Loucy (cell line): Measurements from ENCODE around the gene SHLD1.

Experiments used
- H2AFZ ChIP-seq: fragments of 200-600 bp; sonication (generic); 2 replicates; pipeline ENCODE4 v1.6.0; 2016; ENCODE audit warnings: antibody characterized with exemption, mild to moderate bottlenecking, low read length, moderate library complexity
- H3F3A ChIP-seq: fragments of 200-600 bp; 2 replicates; pipeline ENCODE4 v1.6.0; 2016; ENCODE audit warnings: antibody characterized with exemption, low read depth, mild to moderate bottlenecking
- H3K27me3 ChIP-seq: fragments of 200-600 bp; sonication (generic); 2 replicates; pipeline ENCODE4 v1.6.1; 2014; ENCODE audit warnings: low read length, mild to moderate bottlenecking; ENCODE audit not compliant: insufficient read depth, poor library complexity, severe bottlenecking
- H3K36me3 ChIP-seq: fragments of 200-600 bp; sonication (generic); 2 replicates; pipeline ENCODE4 v1.6.1; 2016; ENCODE audit warnings: low read length; ENCODE audit not compliant: insufficient read depth
- H3K4me1 ChIP-seq: fragments of 200-600 bp; sonication (generic); 2 replicates; pipeline ENCODE4 v1.5.1; 2014; ENCODE audit warnings: low read length, mild to moderate bottlenecking; ENCODE audit not compliant: insufficient read depth, poor library complexity, severe bottlenecking
- H3K4me2 ChIP-seq: fragments of 200-600 bp; sonication (generic); 2 replicates; pipeline ENCODE4 v1.6.0; 2014; ENCODE audit warnings: antibody characterized with exemption, low read length, low read depth, mild to moderate bottlenecking; ENCODE audit not compliant: poor library complexity, severe bottlenecking
- H3K4me3 ChIP-seq: fragments of 200-600 bp; sonication (generic); 2 replicates; pipeline ENCODE4 v1.5.1; 2014; ENCODE audit warnings: low read length, mild to moderate bottlenecking, mixed read lengths; ENCODE audit not compliant: poor library complexity, severe bottlenecking
- H3K79me2 ChIP-seq: fragments of 200-600 bp; sonication (generic); 2 replicates; pipeline ENCODE4 v1.6.1; 2014; ENCODE audit warnings: low read length; ENCODE audit not compliant: insufficient read depth
- H3K9ac ChIP-seq: fragments of 200-600 bp; sonication (generic); 2 replicates; pipeline ENCODE4 v1.6.0; 2014; ENCODE audit warnings: mild to moderate bottlenecking, low read depth, low read length, moderate library complexity; ENCODE audit not compliant: poor library complexity, severe bottlenecking
- H3K9me2 ChIP-seq: fragments of 200-600 bp; sonication (generic); replicated peaks from 2 replicates; pipeline ENCODE4 v1.6.1; 2016; ENCODE audit warnings: low read depth, low read length, mixed read lengths
- H3K9me3 ChIP-seq: fragments of 200-600 bp; sonication (generic); 2 replicates; pipeline ENCODE4 v1.6.1; 2014; ENCODE audit warnings: mild to moderate bottlenecking, antibody characterized with exemption, low read length, low read depth; ENCODE audit not compliant: insufficient read depth
- H4K20me1 ChIP-seq: fragments of 200-600 bp; sonication (generic); 2 replicates; pipeline ENCODE4 v1.6.0; 2014; ENCODE audit warnings: antibody characterized with exemption, low read length, mild to moderate bottlenecking; ENCODE audit not compliant: insufficient read depth, poor library complexity, severe bottlenecking
- CTCF ChIP-seq: fragments of 200-600 bp; sonication (generic); conservative IDR thresholded peaks from 2 replicates; pipeline ENCODE4 v1.5.1; 2014; ENCODE audit warnings: mild to moderate bottlenecking, antibody characterized with exemption, low read length
- EZH2phosphoT487 ChIP-seq: fragments of 200-600 bp; IDR thresholded peaks from 2 replicates; pipeline ENCODE4 v1.6.1; 2018; ENCODE audit warnings: antibody characterized with exemption, mild to moderate bottlenecking, moderate library complexity, borderline replicate concordance

The SHLD1 gene

GRCh38 chr20:5789827-5790226 is 39.6 kb downstream of the SHLD1 start:
- Histone ChIP-seq H2AFZ (no peak overlapping the region), H3K4me1 (no peaks in the 10 kb centered on the region), H3K36me3 (peaks cover 12% of the 10 kb centered on the region; the same call in 1 of the 2 replicates), H3K9me2 (no peaks in the 10 kb centered on the region), H3K4me2 (no peak overlapping the region), H3K9ac (no peak overlapping the region), H3F3A (no peaks in the 10 kb centered on the region), H4K20me1 (no peaks in the 10 kb centered on the region), H3K9me3 (no peaks in the 10 kb centered on the region), H3K27me3 (no peaks in the 10 kb centered on the region), H3K79me2 (no peaks in the 10 kb centered on the region), H3K4me3 (no peak overlapping the region)
- TF ChIP-seq CTCF (no peak), EZH2phosphoT487 (no peak)

- Histone ChIP-seq H3K27me3 (no peaks in the 10 kb centered on the region), H3F3A (no peaks in the 10 kb centered on the region), H3K4me3 (no peak overlapping the region), H4K20me1 (no peaks in the 10 kb centered on the region), H3K79me2 (no peaks in the 10 kb centered on the region), H3K9ac (no peak overlapping the region), H3K9me2 (no peaks in the 10 kb centered on the region), H3K9me3 (no peaks in the 10 kb centered on the region), H3K36me3 (peaks cover 6% of the 10 kb centered on the region; the same call in 1 of the 2 replicates), H3K4me2 (no peak overlapping the region), H2AFZ (no peak overlapping the region), H3K4me1 (peaks cover 6% of the 10 kb centered on the region)
- TF ChIP-seq CTCF (no peak), EZH2phosphoT487 (no peak)
Observed at GRCh38 chr20:5793916-5794315, 43.7 kb downstream of the SHLD1 start.

GRCh38 chr20:5796331-5797040 is 46.3 kb downstream of the SHLD1 start:
- Histone ChIP-seq H3K9ac (no peak overlapping the region), H3K4me1 (peaks cover 6% of the 10 kb centered on the region), H4K20me1 (no peaks in the 10 kb centered on the region), H3F3A (no peaks in the 10 kb centered on the region), H3K9me3 (no peaks in the 10 kb centered on the region), H3K4me3 (no peak overlapping the region), H3K4me2 (no peak overlapping the region), H2AFZ (no peak overlapping the region), H3K27me3 (no peaks in the 10 kb centered on the region), H3K36me3 (no peaks in the 10 kb centered on the region), H3K9me2 (no peaks in the 10 kb centered on the region), H3K79me2 (no peaks in the 10 kb centered on the region)
- TF ChIP-seq EZH2phosphoT487: no peak
- TF ChIP-seq CTCF: no peak
